CD4-positive, alpha-beta T cell (primary cell): ENCODE measurements around the gene C1QTNF8. TPM values are rescaled to one million over a fixed set of nuclear protein-coding genes. Genes with fewer than 3 reads are reported as not detected.

ENCODE experiments used
- ATAC-seq: fragments of 200-7000 bp; cut with Tn5 transposase; one replicate; pipeline ENCODE4 v1.10.0; 2022; ENCODE audit warnings: mild to moderate bottlenecking; ENCODE audit not compliant: poor library complexity
- CTCF ChIA-PET: fragments of 350-600 bp; sonication (Branson Sonifier 250); formaldehyde crosslinking; loops from one replicate; lab custom pipeline; 2021; ENCODE audit warnings: antibody characterized with exemption, inconsistent platforms; lab: Charles Lee
- POLR2A ChIA-PET: fragments of 350-600 bp; sonication (Branson Sonifier 250); formaldehyde crosslinking; loops from one replicate; lab custom pipeline; 2021; ENCODE audit warnings: antibody characterized with exemption, inconsistent platforms; lab: Charles Lee
- DNase-seq, 14 experiments: peaks; one replicate each; pipeline ENCODE4 v3.0.0-alpha.2; 2013 to 2020; ENCODE audit warnings: mixed read lengths in 2 of 14
- H3K27ac ChIP-seq, 2 donors: one replicate each; pipeline versions ENCODE4 v1.5.1 to v1.7.0; 2013; ENCODE audit warnings: low read length in 2 of 2, low read depth in 1 of 2, mild to moderate bottlenecking in 1 of 2
- H3K27me3 ChIP-seq, 2 experiments: 1 replicate in 1 of 2; 2 replicates in 1 of 2; pipeline versions ENCODE4 v1.6.1 to v1.7.0; 2013; ENCODE audit warnings: low read length in 2 of 2, control low read depth in 1 of 2, mild to moderate bottlenecking in 1 of 2, moderate library complexity in 1 of 2; ENCODE audit not compliant: insufficient read depth in 2 of 2, control insufficient read depth in 1 of 2
- H3K36me3 ChIP-seq: one replicate; pipeline ENCODE4 v1.6.1; 2013; ENCODE audit warnings: low read length, control low read depth; ENCODE audit not compliant: insufficient read depth
- H3K4me1 ChIP-seq: one replicate; pipeline ENCODE4 v1.6.1; 2013; ENCODE audit warnings: low read length, control low read depth; ENCODE audit not compliant: insufficient read depth
- H3K4me3 ChIP-seq: one replicate; pipeline ENCODE4 v1.5.1; 2013; ENCODE audit warnings: mild to moderate bottlenecking, low read length, moderate library complexity
- H3K9me3 ChIP-seq, 2 experiments: 1 replicate in 1 of 2; 2 replicates in 1 of 2; pipeline versions ENCODE4 v1.6.1 to v1.7.0; 2013; ENCODE audit warnings: low read length in 2 of 2, mild to moderate bottlenecking in 2 of 2, control low read depth in 1 of 2, moderate library complexity in 1 of 2; ENCODE audit not compliant: control insufficient read depth in 1 of 2, insufficient read depth in 1 of 2
- H3K27ac Mint-ChIP-seq: one replicate; pipeline ENCODE4 v1.8.0; 2020; ENCODE audit warnings: mixed read lengths
- H3K27me3 Mint-ChIP-seq: one replicate; pipeline ENCODE4 v1.8.0; 2021; ENCODE audit warnings: mixed read lengths
- H3K36me3 Mint-ChIP-seq: one replicate; pipeline ENCODE4 v1.8.0; 2021; ENCODE audit warnings: low read depth, mixed read lengths
- H3K4me1 Mint-ChIP-seq: one replicate; pipeline ENCODE4 v1.8.0; 2021; ENCODE audit warnings: low read depth, mixed read lengths
- H3K4me3 Mint-ChIP-seq: one replicate; pipeline ENCODE4 v1.8.0; 2020; ENCODE audit warnings: mild to moderate bottlenecking, mixed read lengths
- H3K9me3 Mint-ChIP-seq: one replicate; pipeline ENCODE4 v1.8.0; 2020; ENCODE audit warnings: mixed read lengths
- CTCF ChIP-seq: fragments of 200-600 bp; IDR thresholded peaks from one replicate; pipeline ENCODE4 v1.8.0; 2022; ENCODE audit warnings: antibody characterized with exemption, mild to moderate bottlenecking
- intact Hi-C, 2 experiments: fragments of 100-400 bp; cut with DNase I in 1 of 2; cut with micrococcal nuclease in 1 of 2; formaldehyde crosslinking; loops; one replicate each; pipeline versions ENCODE4 v1.15.1 to v1.9.0; 2023 to 2025; cut with DNase I, micrococcal nuclease
- total RNA-seq, 174 experiments: library from RNA in 2 of 174; stranded (reverse) in 2 of 174; gene quantifications; one replicate each; pipeline ENCODE4 v1.2.3 and lab custom pipeline; 2021 to 2026

Gene C1QTNF8
- total RNA-seq, 2 experiments from 2014 or later, result not detected

- Mint-ChIP-seq H3K27ac (no peak overlapping the region), H3K4me3 (no peak overlapping the region), H3K4me1 (no peaks in the 10 kb centered on the region), H3K36me3 (no peaks in the 10 kb centered on the region), H3K9me3 (peaks cover 9% of the 10 kb centered on the region), H3K27me3 (peaks cover 24% of the 10 kb centered on the region)
- H3K27me3 ChIP-seq, result peaks cover 30 to 32% of the 10 kb centered on the region in 2 experiments
- no peak for DNase-seq
- CTCF ChIA-PET, result no interaction called here
- H3K4me3 ChIP-seq, result no peak overlapping the region
- no peak overlapping the region for H3K27ac ChIP-seq
- intact Hi-C loops, result no loop called here
- ATAC-seq, result no peak
- POLR2A ChIA-PET, result no interaction called here
- no peaks in the 10 kb centered on the region for H3K4me1 ChIP-seq
- no peak for TF ChIP-seq CTCF
- H3K9me3 ChIP-seq, result peaks cover 24 to 53% of the 10 kb centered on the region in 2 experiments
- no peaks in the 10 kb centered on the region for H3K36me3 ChIP-seq
Observed at GRCh38 chr16:1082952-1083675, 12.9 kb downstream of the C1QTNF8 start.

GRCh38 chr16:1082266-1082951, 13.6 kb downstream of the C1QTNF8 start:
- DNase-seq (no peak), ATAC-seq (no peak)
- Histone ChIP-seq H3K4me1 (no peaks in the 10 kb centered on the region), H3K9me3 (peaks cover 24 to 56% of the 10 kb centered on the region in 2 experiments), H3K27ac (no peak overlapping the region), H3K4me3 (no peak overlapping the region), H3K27me3 (peaks cover 27 to 28% of the 10 kb centered on the region in 2 experiments), H3K36me3 (no peaks in the 10 kb centered on the region)
- H3K4me1 Mint-ChIP-seq, result no peaks in the 10 kb centered on the region
- TF ChIP-seq CTCF, result no peak
- no peaks in the 10 kb centered on the region for H3K36me3 Mint-ChIP-seq
- peaks cover 20% of the 10 kb centered on the region for H3K27me3 Mint-ChIP-seq
- H3K27ac Mint-ChIP-seq, result no peak overlapping the region
- peaks cover 9% of the 10 kb centered on the region for H3K9me3 Mint-ChIP-seq
- ChIA-PET CTCF (no interaction called here), POLR2A (no interaction called here)
- intact Hi-C loops, result no loop called here
- H3K4me3 Mint-ChIP-seq, result no peak overlapping the region

GRCh38 chr16:1081734-1082265, 14.2 kb downstream of the C1QTNF8 start:
- no peak overlapping the region for H3K27ac Mint-ChIP-seq
- H3K9me3 Mint-ChIP-seq, result peaks cover 9% of the 10 kb centered on the region
- ATAC-seq (no peak), DNase-seq (no peak)
- intact Hi-C loops, result no loop called here
- H3K36me3 Mint-ChIP-seq, result no peaks in the 10 kb centered on the region
- Histone ChIP-seq H3K4me1 (no peaks in the 10 kb centered on the region), H3K9me3 (peaks cover 24 to 61% of the 10 kb centered on the region in 2 experiments), H3K4me3 (no peak overlapping the region), H3K36me3 (no peaks in the 10 kb centered on the region), H3K27ac (no peak overlapping the region), H3K27me3 (peaks cover 27 to 34% of the 10 kb centered on the region in 2 experiments)
- H3K27me3 Mint-ChIP-seq, result peaks cover 22% of the 10 kb centered on the region
- POLR2A ChIA-PET, result no interaction called here
- TF ChIP-seq CTCF, result no peak
- CTCF ChIA-PET, result no interaction called here
- H3K4me3 Mint-ChIP-seq, result no peak overlapping the region
- no peaks in the 10 kb centered on the region for H3K4me1 Mint-ChIP-seq
